WTC11 (cell line): ENCODE data around the gene IKZF2. TPM values are rescaled to one million over a fixed set of nuclear protein-coding genes. Genes with fewer than 3 reads are reported as not detected.

ENCODE experiments used
- ATAC-seq: fragments of 200-7000 bp; cut with Tn5 transposase; 2 replicates; pipeline ENCODE4 v1.10.0; 2021; ENCODE audit warnings: mild to moderate bottlenecking, moderate library complexity
- CTCF ChIA-PET: fragments of 300-600 bp; sonication (Branson Sonifier 250); formaldehyde crosslinking; loops from one replicate; lab custom pipeline; 2021; ENCODE audit warnings: antibody characterized with exemption; lab: Charles Lee
- POLR2A ChIA-PET: fragments of 350-600 bp; sonication (Branson Sonifier 250); formaldehyde crosslinking; loops from one replicate; lab custom pipeline; 2021; ENCODE audit warnings: antibody characterized with exemption; lab: Charles Lee
- DNase-seq: peaks from one replicate; pipeline ENCODE4 v3.0.0; 2021; ENCODE audit warnings: low spot score
- H3K27ac Mint-ChIP-seq: 2 replicates; pipeline ENCODE4 v1.8.0; 2021; ENCODE audit warnings: mixed read lengths
- H3K27me3 Mint-ChIP-seq: 2 replicates; pipeline ENCODE4 v1.8.0; 2021; ENCODE audit warnings: low read depth, mild to moderate bottlenecking, moderate library complexity, mixed read lengths
- H3K36me3 Mint-ChIP-seq: 2 replicates; pipeline ENCODE4 v1.8.0; 2021; ENCODE audit warnings: mixed read lengths
- H3K4me1 Mint-ChIP-seq: 2 replicates; pipeline ENCODE4 v1.8.0; 2022; ENCODE audit warnings: mixed read lengths
- H3K4me3 Mint-ChIP-seq: 2 replicates; pipeline ENCODE4 v1.8.0; 2021; ENCODE audit warnings: mild to moderate bottlenecking, moderate library complexity, mixed read lengths
- H3K9me3 Mint-ChIP-seq: 2 replicates; pipeline ENCODE4 v1.8.0; 2021; ENCODE audit warnings: mixed read lengths
- AR ChIP-seq: fragments of 250-450 bp; sonication (Bioruptor Pico); IDR thresholded peaks from 2 replicates; pipeline ENCODE4 v1.9.0; 2021; ENCODE audit warnings: mild to moderate bottlenecking
- ATF3 ChIP-seq: sonication (generic); formaldehyde crosslinking; conservative IDR thresholded peaks from 2 replicates; pipeline ENCODE4 v1.8.1; 2022; ENCODE audit warnings: mild to moderate bottlenecking, missing genetic modification reagents
- CREM ChIP-seq: sonication (generic); formaldehyde crosslinking; IDR thresholded peaks from 2 replicates; pipeline ENCODE4 v1.8.1; 2022; ENCODE audit warnings: mild to moderate bottlenecking, missing genetic modification reagents, moderate library complexity
- ELF4 ChIP-seq: sonication (generic); formaldehyde crosslinking; IDR thresholded peaks from 2 replicates; pipeline ENCODE4 v1.8.1; 2022; ENCODE audit warnings: low read depth, mild to moderate bottlenecking, moderate library complexity, missing genetic modification reagents
- ETV6 ChIP-seq: sonication (generic); formaldehyde crosslinking; IDR thresholded peaks from 2 replicates; pipeline ENCODE4 v1.8.1; 2022; ENCODE audit warnings: mild to moderate bottlenecking, missing genetic modification reagents
- HMGA2 ChIP-seq: fragments of 250-450 bp; sonication (Bioruptor Pico); IDR thresholded peaks from 2 replicates; pipeline ENCODE4 v1.4.0; 2021; ENCODE audit warnings: mild to moderate bottlenecking, moderate library complexity
- JAZF1 ChIP-seq: fragments of 250-450 bp; sonication (Bioruptor Pico); IDR thresholded peaks from 2 replicates; pipeline ENCODE4 v1.9.0; 2021; ENCODE audit warnings: moderate library complexity, mild to moderate bottlenecking, inconsistent platforms
- JUN ChIP-seq: sonication (generic); formaldehyde crosslinking; IDR thresholded peaks from 2 replicates; pipeline ENCODE4 v1.8.0; 2023; ENCODE audit warnings: mild to moderate bottlenecking, missing genetic modification reagents
- NFYB ChIP-seq: sonication (generic); formaldehyde crosslinking; conservative IDR thresholded peaks from 2 replicates; pipeline ENCODE4 v1.8.0; 2022; ENCODE audit warnings: low read depth, missing genetic modification reagents
- NR1H2 ChIP-seq: sonication (generic); formaldehyde crosslinking; IDR thresholded peaks from 2 replicates; pipeline ENCODE4 v1.9.0; 2021; ENCODE audit warnings: mild to moderate bottlenecking, moderate library complexity, missing genetic modification reagents
- SMAD4 ChIP-seq: sonication (generic); formaldehyde crosslinking; IDR thresholded peaks from 2 replicates; pipeline ENCODE4 v1.8.0; 2022; ENCODE audit warnings: mild to moderate bottlenecking, missing genetic modification reagents
- TEAD1 ChIP-seq: sonication (generic); formaldehyde crosslinking; IDR thresholded peaks from 2 replicates; pipeline ENCODE4 v1.8.0; 2022; ENCODE audit warnings: mild to moderate bottlenecking, missing genetic modification reagents
- TP53 ChIP-seq: sonication (generic); formaldehyde crosslinking; IDR thresholded peaks from 2 replicates; pipeline ENCODE4 v1.8.1; 2023; ENCODE audit warnings: mild to moderate bottlenecking, missing genetic modification reagents
- ZNF121 ChIP-seq: sonication (generic); formaldehyde crosslinking; IDR thresholded peaks from 2 replicates; pipeline ENCODE4 v1.8.0; 2023; ENCODE audit warnings: missing genetic modification reagents
- ZNF219 ChIP-seq: sonication (generic); formaldehyde crosslinking; IDR thresholded peaks from 2 replicates; pipeline ENCODE4 v1.8.0; 2023; ENCODE audit warnings: missing genetic modification reagents, mild to moderate bottlenecking, borderline replicate concordance
- ZNF263 ChIP-seq: sonication (generic); formaldehyde crosslinking; IDR thresholded peaks from 2 replicates; pipeline ENCODE4 v1.8.1; 2022; ENCODE audit warnings: low read depth, mild to moderate bottlenecking, moderate library complexity, missing genetic modification reagents
- ZNF317 ChIP-seq: sonication (generic); formaldehyde crosslinking; IDR thresholded peaks from 2 replicates; pipeline ENCODE4 v1.8.1; 2023; ENCODE audit warnings: low read depth, mild to moderate bottlenecking, moderate library complexity, missing genetic modification reagents, borderline replicate concordance
- total RNA-seq: library from RNA; stranded (reverse); gene quantifications from 3 replicates; pipeline ENCODE4 v1.2.3, GENCODE V29; 2021
- TF ChIP-seq, protein P1 (sequence below): sonication (generic); formaldehyde crosslinking; IDR thresholded peaks from 2 replicates; pipeline ENCODE4 v1.8.0; 2022; ENCODE audit warnings: mild to moderate bottlenecking, missing genetic modification reagents

Gene IKZF2
- total RNA-seq, 1 experiment from 2014 or later, result 4.2 TPM

- Mint-ChIP-seq H3K27me3 (no peaks in the 10 kb centered on the region), H3K36me3 (no peaks in the 10 kb centered on the region), H3K9me3 (peaks cover 10% of the 10 kb centered on the region), H3K4me3 (no peak overlapping the region), H3K27ac (no peak overlapping the region), H3K4me1 (peaks cover 28% of the 10 kb centered on the region)
- CTCF ChIA-PET, result interaction anchor here (0.9 kb wide), 1 partner anchor 13 kb away, joined by 3 read pairs; no protein-coding TSS in a partner anchor
- ATAC-seq (no peak), DNase-seq (no peak)
- no peak for TF ChIP-seq JUN (CRISPR knock-in tag)
- TF ChIP-seq TP53 (CRISPR knock-in tag), result no peak
- no peak for TF ChIP-seq HMGA2 (CRISPR knock-in tag)
- POLR2A ChIA-PET, result interaction anchor here (1.2 kb wide), 1 partner anchor 18 kb away, joined by 5 read pairs; no protein-coding TSS in a partner anchor
Observed at GRCh38 chr2:212958133-212958532, 193.3 kb downstream of the IKZF2 start.

GRCh38 chr2:212957624-212958023, 193.8 kb downstream of the IKZF2 start:
- H3K27ac Mint-ChIP-seq, result no peak overlapping the region
- no peak overlapping the region for H3K4me3 Mint-ChIP-seq
- POLR2A ChIA-PET, result interaction anchor here (1.2 kb wide), 1 partner anchor 18 kb away, joined by 5 read pairs; no protein-coding TSS in a partner anchor
- TF ChIP-seq JAZF1 (CRISPR knock-in tag) (no peak), ZNF263 (CRISPR knock-in tag) (no peak), ZNF317 (no peak), ELF4 (CRISPR knock-in tag) (no peak), NR1H2 (CRISPR knock-in tag) (no peak), NFYB (CRISPR knock-in tag) (no peak), ZNF121 (no peak), TP53 (CRISPR knock-in tag) (no peak), ETV6 (CRISPR knock-in tag) (no peak), SMAD4 (CRISPR knock-in tag) (no peak), CREM (CRISPR knock-in tag) (no peak), TEAD1 (CRISPR knock-in tag) (no peak)
- TF ChIP-seq, protein P1, sequence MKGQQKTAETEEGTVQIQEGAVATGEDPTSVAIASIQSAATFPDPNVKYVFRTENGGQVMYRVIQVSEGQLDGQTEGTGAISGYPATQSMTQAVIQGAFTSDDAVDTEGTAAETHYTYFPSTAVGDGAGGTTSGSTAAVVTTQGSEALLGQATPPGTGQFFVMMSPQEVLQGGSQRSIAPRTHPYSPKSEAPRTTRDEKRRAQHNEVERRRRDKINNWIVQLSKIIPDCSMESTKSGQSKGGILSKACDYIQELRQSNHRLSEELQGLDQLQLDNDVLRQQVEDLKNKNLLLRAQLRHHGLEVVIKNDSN (CRISPR knock-in tag), result no peak
- peaks cover 28% of the 10 kb centered on the region for H3K4me1 Mint-ChIP-seq
- no peaks in the 10 kb centered on the region for H3K27me3 Mint-ChIP-seq
- no peaks in the 10 kb centered on the region for H3K36me3 Mint-ChIP-seq
- H3K9me3 Mint-ChIP-seq, result peaks cover 10% of the 10 kb centered on the region
- ATAC-seq, result no peak
- DNase-seq, result no peak
- CTCF ChIA-PET, result interaction anchor here (0.9 kb wide), 1 partner anchor 12 kb away, joined by 3 read pairs; no protein-coding TSS in a partner anchor

GRCh38 chr2:212956665-212957607, 194.5 kb downstream of the IKZF2 start:
- Mint-ChIP-seq H3K4me1 (peaks cover 28% of the 10 kb centered on the region), H3K27me3 (no peaks in the 10 kb centered on the region), H3K9me3 (peaks cover 10% of the 10 kb centered on the region), H3K36me3 (no peaks in the 10 kb centered on the region), H3K4me3 (no peak overlapping the region), H3K27ac (no peak overlapping the region)
- ChIA-PET CTCF (interaction anchor here (0.9 kb wide), 1 partner anchor 12 kb away, joined by 3 read pairs; no protein-coding TSS in a partner anchor), POLR2A (interaction anchor here (1.2 kb wide), 1 partner anchor 17 kb away, joined by 5 read pairs; no protein-coding TSS in a partner anchor)
- TF ChIP-seq AR, result no peak
- no peak for TF ChIP-seq ATF3
- TF ChIP-seq ZNF219 (CRISPR knock-in tag), result no peak
- ATAC-seq (no peak), DNase-seq (no peak)
